Measurements from ENCODE around the gene PRELID2.
"Not testable (repeated sequence)": the region's sequence is repeated elsewhere in the genome, so short reads cannot be mapped to it uniquely, and the experiment has no call there.

Gene PRELID2

GRCh38 chr5:145738227-145738626 lies 96.9 kb downstream of the PRELID2 start:
- no peak for DNase-seq

GRCh38 chr5:145737578-145737977 lies 97.6 kb downstream of the PRELID2 start:
- no peak for DNase-seq

GRCh38 chr5:145729956-145730355 lies 105.2 kb downstream of the PRELID2 start:
- not testable (repeated sequence) for DNase-seq

GRCh38 chr5:145723516-145723915 lies 111.6 kb downstream of the PRELID2 start:
- DNase-seq, result no peak

GRCh38 chr5:145718956-145719355 lies 116.2 kb downstream of the PRELID2 start:
- no peak for DNase-seq

GRCh38 chr5:145715412-145715811 lies 119.7 kb downstream of the PRELID2 start:
- DNase-seq, result no peak

GRCh38 chr5:145712245-145712644 lies 122.9 kb downstream of the PRELID2 start:
- no peak for DNase-seq

GRCh38 chr5:145711417-145711816 lies 123.7 kb downstream of the PRELID2 start:
- DNase-seq, result no peak
